Epithelial cell of proximal tubule (primary cell): ENCODE measurements around the gene ADORA2B. TPM values are rescaled to one million over a fixed set of nuclear protein-coding genes. Genes with fewer than 3 reads are reported as not detected.

Source experiments
- DNase-seq: peaks from one replicate; pipeline ENCODE4 v3.0.0-alpha.2; 2011; ENCODE audit warnings: low read depth
- H3K4me3 ChIP-seq: 2 replicates; pipeline ENCODE4 v1.5.1; 2011; ENCODE audit warnings: low read depth, mild to moderate bottlenecking, low read length
- total RNA-seq: library from RNA; depleted of rRNA; stranded (reverse); fragments of >200 nt; gene quantifications from 2 replicates; pipeline ENCODE4 v1.2.3, GENCODE V29; 2015
- TF ChIP-seq, protein P1 (sequence below): conservative IDR thresholded peaks from 2 replicates; pipeline ENCODE4 v1.5.1; 2012; ENCODE audit warnings: low read depth, mild to moderate bottlenecking, low read length

The ADORA2B gene
- total RNA-seq, 1 donor from 2014 or later = 16.9 TPM

GRCh38 chr17:15966183-15966878 is 21.4 kb downstream of the ADORA2B start:
- H3K4me3 ChIP-seq = no peak overlapping the region
- no peak for DNase-seq

GRCh38 chr17:15966879-15967248 is 21.9 kb downstream of the ADORA2B start:
- TF ChIP-seq, protein P1, sequence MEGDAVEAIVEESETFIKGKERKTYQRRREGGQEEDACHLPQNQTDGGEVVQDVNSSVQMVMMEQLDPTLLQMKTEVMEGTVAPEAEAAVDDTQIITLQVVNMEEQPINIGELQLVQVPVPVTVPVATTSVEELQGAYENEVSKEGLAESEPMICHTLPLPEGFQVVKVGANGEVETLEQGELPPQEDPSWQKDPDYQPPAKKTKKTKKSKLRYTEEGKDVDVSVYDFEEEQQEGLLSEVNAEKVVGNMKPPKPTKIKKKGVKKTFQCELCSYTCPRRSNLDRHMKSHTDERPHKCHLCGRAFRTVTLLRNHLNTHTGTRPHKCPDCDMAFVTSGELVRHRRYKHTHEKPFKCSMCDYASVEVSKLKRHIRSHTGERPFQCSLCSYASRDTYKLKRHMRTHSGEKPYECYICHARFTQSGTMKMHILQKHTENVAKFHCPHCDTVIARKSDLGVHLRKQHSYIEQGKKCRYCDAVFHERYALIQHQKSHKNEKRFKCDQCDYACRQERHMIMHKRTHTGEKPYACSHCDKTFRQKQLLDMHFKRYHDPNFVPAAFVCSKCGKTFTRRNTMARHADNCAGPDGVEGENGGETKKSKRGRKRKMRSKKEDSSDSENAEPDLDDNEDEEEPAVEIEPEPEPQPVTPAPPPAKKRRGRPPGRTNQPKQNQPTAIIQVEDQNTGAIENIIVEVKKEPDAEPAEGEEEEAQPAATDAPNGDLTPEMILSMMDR = no peak

More at GRCh38 chr17:15966183-15966878, 21.4 kb downstream of the ADORA2B start:
- TF ChIP-seq, protein P1 = no peak

DNA sequence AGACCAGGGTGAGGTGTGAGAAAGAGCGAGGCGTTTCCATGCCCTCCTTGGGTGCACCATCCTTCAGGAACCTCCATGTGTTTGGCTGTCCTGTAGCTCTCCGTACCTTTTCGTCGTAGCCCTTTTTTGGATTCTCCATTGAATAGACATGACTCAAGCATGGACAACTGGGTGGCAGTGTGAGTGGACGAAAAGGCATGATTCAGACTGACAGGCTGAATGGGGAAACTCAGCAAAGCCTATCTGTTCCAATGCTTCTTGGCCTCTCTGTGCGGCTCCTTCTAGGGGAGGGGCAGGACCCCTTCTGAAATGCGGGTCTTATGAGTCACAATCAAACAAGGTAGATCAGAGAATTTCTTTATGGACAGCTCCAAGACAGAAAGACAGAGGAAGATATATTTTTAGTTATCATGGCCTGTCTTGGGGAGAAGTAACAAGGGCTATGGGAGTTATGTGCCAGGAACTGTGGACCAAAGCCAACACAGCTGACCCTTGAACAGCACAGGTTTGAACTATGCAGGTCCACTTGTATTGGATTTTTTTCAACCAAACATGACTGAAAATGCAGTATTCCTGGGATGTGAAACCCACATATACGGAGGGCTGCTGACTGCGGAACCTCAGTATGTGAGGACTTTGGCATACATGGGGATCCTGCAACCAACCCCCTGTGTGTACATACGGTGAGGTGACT is 22.9 kb downstream of the ADORA2B start:
- H3K4me3 ChIP-seq = no peak overlapping the region
- TF ChIP-seq, protein P1 = no peak
- DNase-seq = no peak

More at GRCh38 chr17:15966879-15967248, 21.9 kb downstream of the ADORA2B start:
- H3K4me3 ChIP-seq = no peak overlapping the region
- DNase-seq = no peak

DNA sequence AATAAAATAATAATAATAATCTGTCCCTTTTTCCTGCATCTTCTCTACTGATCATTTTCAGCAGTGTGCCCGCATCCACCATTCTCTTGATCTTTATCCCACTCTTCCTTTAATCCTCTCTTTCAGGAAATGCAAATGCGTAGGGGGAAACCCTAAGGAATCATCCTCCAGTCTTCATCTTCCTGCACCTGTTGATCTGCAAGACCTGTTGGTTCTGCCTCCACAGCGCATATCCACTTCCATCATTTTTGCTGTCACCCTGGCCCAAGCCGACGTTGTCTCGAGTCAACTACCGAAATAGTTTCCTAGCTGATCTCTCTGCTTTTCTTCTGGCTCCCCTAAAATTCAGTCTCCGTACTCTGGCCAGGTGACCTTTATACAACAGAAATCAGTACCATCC is 24.5 kb downstream of the ADORA2B start:
- TF ChIP-seq, protein P1 = no peak
- H3K4me3 ChIP-seq = no peak overlapping the region
- no peak for DNase-seq

DNA sequence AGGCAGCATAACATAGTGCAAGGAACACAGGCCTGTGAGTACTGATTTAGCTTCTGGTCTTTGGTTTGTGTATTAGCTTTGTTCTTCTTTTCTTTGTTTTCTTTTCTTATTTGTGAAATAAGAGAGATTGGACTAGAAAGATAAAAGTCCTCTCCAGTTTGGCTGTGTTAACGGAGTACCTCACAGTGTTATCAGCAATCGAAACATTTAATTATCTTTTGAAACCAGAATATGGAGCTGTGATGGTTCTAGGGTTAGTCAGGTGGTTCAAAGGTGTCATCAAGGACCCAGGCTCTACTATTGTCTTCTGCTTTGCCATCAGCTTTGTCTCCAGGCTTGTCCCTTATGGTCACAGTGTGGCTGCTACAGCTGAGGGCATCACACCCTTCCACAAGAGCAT is 25.6 kb downstream of the ADORA2B start:
- DNase-seq = no peak
- TF ChIP-seq, protein P1 = no peak
- H3K4me3 ChIP-seq = no peak overlapping the region

GRCh38 chr17:15971098-15971678 is 26.3 kb downstream of the ADORA2B start:
- TF ChIP-seq, protein P1 = no peak
- no peak for DNase-seq
- H3K4me3 ChIP-seq = no peak overlapping the region

DNA sequence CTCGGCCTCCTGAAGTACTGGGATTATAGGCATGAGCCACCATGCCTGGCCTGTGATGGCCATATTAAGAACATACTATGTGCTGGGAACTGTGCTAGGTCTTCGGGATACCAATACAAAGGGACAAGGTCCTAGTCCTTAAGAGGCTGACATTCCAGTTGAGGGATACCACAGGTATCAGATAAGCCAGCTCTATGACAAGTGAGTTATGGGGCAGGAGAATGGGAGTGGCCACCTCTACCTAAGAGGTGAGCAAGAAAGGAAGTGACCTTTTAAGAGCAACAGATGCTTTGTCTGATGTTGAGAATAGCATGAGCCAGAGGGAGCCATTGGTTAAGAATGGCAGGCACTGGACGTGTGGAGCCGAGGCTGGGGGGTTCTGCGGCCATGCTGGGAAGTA is 27.0 kb downstream of the ADORA2B start:
- TF ChIP-seq, protein P1 = no peak
- no peak for DNase-seq

More for the DNA sequence above, 27.0 kb downstream of the ADORA2B start:
- no peak overlapping the region for H3K4me3 ChIP-seq
